ENCODE data around the gene ANGPTL8. TPM values are rescaled to one million over a fixed set of nuclear protein-coding genes. Genes with fewer than 3 reads are reported as not detected.

Gene ANGPTL8
- total RNA-seq, 1 experiment from 2014 or later, result not detected

- in situ Hi-C loops (cut with HindIII; ENCODE audit: low pct_unique_long_range_greater_than_20kb, low sequenced_read_pairs), result no loop called here
Measured at GRCh38 chr19:11251217-11251616, 11.8 kb downstream of the ANGPTL8 start.

GRCh38 chr19:11251650-11252314, 12.4 kb downstream of the ANGPTL8 start:
- DNase-seq (ENCODE audit: low read depth), result no peak
- in situ Hi-C loops (cut with HindIII; ENCODE audit: low pct_unique_long_range_greater_than_20kb, low sequenced_read_pairs), result no loop called here

More at GRCh38 chr19:11251217-11251616, 11.8 kb downstream of the ANGPTL8 start:
- no peak for DNase-seq (ENCODE audit: low read depth)

- in situ Hi-C loops (cut with HindIII; ENCODE audit: low pct_unique_long_range_greater_than_20kb, low sequenced_read_pairs), result no loop called here
Measured at GRCh38 chr19:11252665-11253355, 13.4 kb downstream of the ANGPTL8 start.

GRCh38 chr19:11254666-11255065, 15.2 kb downstream of the ANGPTL8 start:
- in situ Hi-C loops (cut with HindIII; ENCODE audit: low pct_unique_long_range_greater_than_20kb, low sequenced_read_pairs), result no loop called here
- no peak for DNase-seq (ENCODE audit: low read depth)

More at GRCh38 chr19:11252665-11253355, 13.4 kb downstream of the ANGPTL8 start:
- DNase-seq (ENCODE audit: low read depth), result no peak

- in situ Hi-C loops (cut with HindIII; ENCODE audit: low pct_unique_long_range_greater_than_20kb, low sequenced_read_pairs), result no loop called here
- no peak for DNase-seq (ENCODE audit: low read depth)
Measured at GRCh38 chr19:11256189-11256588, 16.8 kb downstream of the ANGPTL8 start.

GRCh38 chr19:11257846-11258380, 18.5 kb downstream of the ANGPTL8 start:
- DNase-seq (ENCODE audit: low read depth), result no peak
- in situ Hi-C loops (cut with HindIII; ENCODE audit: low pct_unique_long_range_greater_than_20kb, low sequenced_read_pairs), result no loop called here

GRCh38 chr19:11260996-11261395, 21.6 kb downstream of the ANGPTL8 start:
- in situ Hi-C loops (cut with HindIII; ENCODE audit: low pct_unique_long_range_greater_than_20kb, low sequenced_read_pairs), result no loop called here

GRCh38 chr19:11261431-11261970, 22.1 kb downstream of the ANGPTL8 start:
- DNase-seq (ENCODE audit: low read depth), result no peak
- in situ Hi-C loops (cut with HindIII; ENCODE audit: low pct_unique_long_range_greater_than_20kb, low sequenced_read_pairs), result no loop called here

More at GRCh38 chr19:11260996-11261395, 21.6 kb downstream of the ANGPTL8 start:
- no peak for DNase-seq (ENCODE audit: low read depth)

GRCh38 chr19:11261971-11262839, 22.8 kb downstream of the ANGPTL8 start, which contains the start of gene DOCK6:
Gene DOCK6 (minus strand): TSS chr19:11262524. CDS start chr19:11262440, 84 bp downstream.
- DNase-seq (ENCODE audit: low read depth), result no peak
- in situ Hi-C loops (cut with HindIII; ENCODE audit: low pct_unique_long_range_greater_than_20kb, low sequenced_read_pairs), result no loop called here

GRCh38 chr19:11263726-11264125, 24.3 kb downstream of the ANGPTL8 start:
- in situ Hi-C loops (cut with HindIII; ENCODE audit: low pct_unique_long_range_greater_than_20kb, low sequenced_read_pairs), result no loop called here
- no peak for DNase-seq (ENCODE audit: low read depth)

- in situ Hi-C loops (cut with HindIII; ENCODE audit: low pct_unique_long_range_greater_than_20kb, low sequenced_read_pairs), result no loop called here
- DNase-seq (ENCODE audit: low read depth), result peak; percentile 85
Measured at GRCh38 chr19:11264452-11265176, 25.2 kb downstream of the ANGPTL8 start.

- DNase-seq (ENCODE audit: low read depth), result no peak
- in situ Hi-C loops (cut with HindIII; ENCODE audit: low pct_unique_long_range_greater_than_20kb, low sequenced_read_pairs), result no loop called here
Measured at GRCh38 chr19:11265177-11265784, 25.9 kb downstream of the ANGPTL8 start.

- in situ Hi-C loops (cut with HindIII; ENCODE audit: low pct_unique_long_range_greater_than_20kb, low sequenced_read_pairs), result no loop called here
- peak; percentile 75 for DNase-seq (ENCODE audit: low read depth)
Measured at GRCh38 chr19:11265785-11266236, 26.4 kb downstream of the ANGPTL8 start.

GRCh38 chr19:11267316-11268085, 28.1 kb downstream of the ANGPTL8 start:
- in situ Hi-C loops (cut with HindIII; ENCODE audit: low pct_unique_long_range_greater_than_20kb, low sequenced_read_pairs), result no loop called here

GRCh38 chr19:11268783-11269267, 29.4 kb downstream of the ANGPTL8 start:
- in situ Hi-C loops (cut with HindIII; ENCODE audit: low pct_unique_long_range_greater_than_20kb, low sequenced_read_pairs), result no loop called here

More at GRCh38 chr19:11267316-11268085, 28.1 kb downstream of the ANGPTL8 start:
- no peak for DNase-seq (ENCODE audit: low read depth)

GRCh38 chr19:11269408-11269807, 30.0 kb downstream of the ANGPTL8 start:
- in situ Hi-C loops (cut with HindIII; ENCODE audit: low pct_unique_long_range_greater_than_20kb, low sequenced_read_pairs), result no loop called here
- DNase-seq (ENCODE audit: low read depth), result no peak

More at GRCh38 chr19:11268783-11269267, 29.4 kb downstream of the ANGPTL8 start:
- no peak for DNase-seq (ENCODE audit: low read depth)

Measured in Caki2 (cell line).